ENCODE results near the gene TCEAL4. TPM values are rescaled to one million over a fixed set of nuclear protein-coding genes. Genes with fewer than 3 reads are reported as not detected.
"Not testable (repeated sequence)": the region's sequence is repeated elsewhere in the genome, so short reads cannot be mapped to it uniquely, and the experiment has no call there.

The TCEAL4 gene
- total and polyA plus RNA-seq, 4 donors: 40.8 to 224 (median 163) TPM

DNA sequence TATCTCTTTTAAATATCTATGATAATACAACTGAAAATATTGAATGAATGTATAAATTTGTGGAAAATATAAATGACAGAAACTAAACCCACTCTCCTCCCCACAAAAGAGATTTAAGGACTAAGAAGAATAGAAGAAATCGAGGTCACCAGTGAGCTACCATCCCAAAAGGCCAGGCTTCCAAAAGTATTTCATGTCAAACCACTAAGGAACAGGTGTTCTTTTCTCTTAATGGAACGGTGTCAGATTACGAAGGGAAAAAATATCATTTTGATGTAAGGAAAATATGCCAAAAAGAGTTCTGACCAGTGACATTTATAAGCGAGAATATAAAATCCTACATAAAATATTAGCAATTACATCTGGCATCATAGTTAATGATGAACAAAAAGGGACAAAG lies 13.6 kb upstream of the TCEAL4 start:
- H3K27ac ChIP-seq (ENCODE audit: low read depth, low read length): no peak overlapping the region
- no CpG with 5 or more reads among the region's 4 CpGs for WGBS (ENCODE audit: insufficient coverage)
- DNase-seq (ENCODE audit: low read depth in 4 of 6, low spot score in 6 of 6): no peak
- no peaks in the 10 kb centered on the region for H3K36me3 ChIP-seq (ENCODE audit: control insufficient read depth, insufficient read depth, low read length)
- peaks cover 2% of the 10 kb centered on the region for H3K27me3 ChIP-seq (ENCODE audit: control insufficient read depth, insufficient read depth, low read length)
- no peak overlapping the region for H3K4me3 ChIP-seq (ENCODE audit: low read depth, low read length)
- H3K4me1 ChIP-seq (ENCODE audit: control insufficient read depth, insufficient read depth, low read length): no peaks in the 10 kb centered on the region
- no peaks in the 10 kb centered on the region for H3K9me3 ChIP-seq (ENCODE audit: control insufficient read depth, insufficient read depth, low read length)

- Histone ChIP-seq H3K4me1 (ENCODE audit: control insufficient read depth, insufficient read depth, low read length) (no peaks in the 10 kb centered on the region), H3K27ac (ENCODE audit: low read depth, low read length) (no peak overlapping the region), H3K27me3 (ENCODE audit: control insufficient read depth, insufficient read depth, low read length) (peaks cover 2% of the 10 kb centered on the region), H3K9me3 (ENCODE audit: control insufficient read depth, insufficient read depth, low read length) (no peaks in the 10 kb centered on the region), H3K36me3 (ENCODE audit: control insufficient read depth, insufficient read depth, low read length) (no peaks in the 10 kb centered on the region), H3K4me3 (ENCODE audit: low read depth, low read length) (no peak overlapping the region)
- peak in 1 of 6 donors; percentile 1 for DNase-seq (ENCODE audit: low read depth in 4 of 6, low spot score in 6 of 6)
- WGBS (ENCODE audit: insufficient coverage): 70% methylated on average over 1 of the region's 1 CpG
These were observed 12.1 kb upstream of the TCEAL4 start for GRCh38 chrX:103573202-103573601.

DNA sequence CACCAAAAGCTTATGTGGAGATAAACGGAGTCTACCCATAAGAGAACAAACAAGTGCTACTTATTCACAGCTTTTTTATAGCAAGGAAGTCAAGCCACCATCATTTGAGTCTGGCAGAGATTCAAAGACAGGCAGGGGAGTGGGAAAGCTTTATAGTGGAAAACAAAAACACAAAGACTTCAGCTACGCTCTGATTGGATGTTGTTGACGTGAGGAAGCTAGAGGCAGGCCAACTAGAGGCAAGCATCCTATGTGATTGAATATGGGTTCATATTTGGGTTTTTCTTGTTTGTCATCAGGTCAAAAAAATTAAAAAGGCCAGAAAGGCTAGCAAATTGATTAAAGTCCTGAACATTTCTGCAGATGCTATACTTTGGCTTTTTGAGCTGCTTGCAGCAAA lies 719 bp upstream of the TCEAL4 start:
- Histone ChIP-seq H3K9me3 (ENCODE audit: control insufficient read depth, insufficient read depth, low read length) (peaks cover 1% of the 10 kb centered on the region), H3K27ac (ENCODE audit: low read depth, low read length) (peak overlapping the region; percentile 89), H3K27me3 (ENCODE audit: control insufficient read depth, insufficient read depth, low read length) (peaks cover 7% of the 10 kb centered on the region), H3K4me3 (ENCODE audit: low read depth, low read length) (peak overlapping the region; percentile 11), H3K36me3 (ENCODE audit: control insufficient read depth, insufficient read depth, low read length) (peaks cover 2% of the 10 kb centered on the region), H3K4me1 (ENCODE audit: control insufficient read depth, insufficient read depth, low read length) (peaks cover 5% of the 10 kb centered on the region)
- 57% methylated on average over 2 of the region's 3 CpGs for WGBS (ENCODE audit: insufficient coverage)
- DNase-seq (ENCODE audit: low read depth in 4 of 6, low spot score in 6 of 6): peak in 2 of 6 donors; percentile 77 to 90

DNA sequence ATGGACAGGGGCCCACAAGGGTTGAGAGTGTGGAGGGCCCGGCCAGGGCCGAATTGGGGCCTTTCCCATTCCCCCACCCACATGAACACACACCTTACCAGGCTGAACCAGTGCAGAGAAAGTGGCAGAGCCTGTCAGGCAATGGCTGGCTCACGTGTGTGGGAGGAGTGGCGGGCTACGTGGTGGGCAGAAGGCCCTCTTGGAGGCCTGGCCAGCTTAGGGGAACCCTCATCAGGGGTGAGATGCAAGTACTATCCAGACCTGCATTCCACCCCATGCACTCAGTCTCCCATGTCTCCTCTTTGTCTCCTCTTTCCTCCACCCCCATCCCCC lies 965 bp downstream of the TCEAL4 start:
- peaks cover 7% of the 10 kb centered on the region for H3K27me3 ChIP-seq (ENCODE audit: control insufficient read depth, insufficient read depth, low read length)
- H3K4me3 ChIP-seq (ENCODE audit: low read depth, low read length): peak overlapping the region; percentile 69
- peaks cover 1% of the 10 kb centered on the region for H3K9me3 ChIP-seq (ENCODE audit: control insufficient read depth, insufficient read depth, low read length)
- WGBS (ENCODE audit: insufficient coverage): 20% methylated on average over 3 of the region's 5 CpGs
- H3K27ac ChIP-seq (ENCODE audit: low read depth, low read length): peak overlapping the region; percentile 89
- peak in 2 of 6 donors; percentile 4 to 24 for DNase-seq (ENCODE audit: low read depth in 4 of 6, low spot score in 6 of 6)
- H3K4me1 ChIP-seq (ENCODE audit: control insufficient read depth, insufficient read depth, low read length): peaks cover 5% of the 10 kb centered on the region
- peaks cover 2% of the 10 kb centered on the region for H3K36me3 ChIP-seq (ENCODE audit: control insufficient read depth, insufficient read depth, low read length)

DNA sequence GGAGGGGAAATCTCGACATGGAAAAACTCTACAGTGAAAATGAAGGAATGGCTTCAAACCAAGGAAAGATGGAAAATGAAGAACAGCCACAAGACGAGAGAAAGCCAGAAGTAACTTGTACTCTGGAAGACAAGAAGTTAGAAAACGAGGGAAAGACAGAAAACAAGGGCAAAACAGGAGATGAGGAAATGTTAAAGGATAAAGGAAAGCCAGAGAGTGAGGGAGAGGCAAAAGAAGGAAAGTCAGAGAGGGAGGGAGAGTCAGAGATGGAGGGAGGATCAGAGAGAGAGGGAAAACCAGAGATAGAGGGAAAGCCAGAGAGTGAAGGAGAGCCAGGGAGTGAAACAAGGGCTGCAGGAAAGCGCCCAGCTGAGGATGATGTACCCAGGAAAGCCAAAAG lies 1.3 kb downstream of the TCEAL4 start:
- Histone ChIP-seq H3K27me3 (ENCODE audit: control insufficient read depth, insufficient read depth, low read length) (peaks cover 7% of the 10 kb centered on the region), H3K36me3 (ENCODE audit: control insufficient read depth, insufficient read depth, low read length) (peaks cover 2% of the 10 kb centered on the region), H3K9me3 (ENCODE audit: control insufficient read depth, insufficient read depth, low read length) (peaks cover 1% of the 10 kb centered on the region), H3K27ac (ENCODE audit: low read depth, low read length) (peak overlapping the region; percentile 89), H3K4me1 (ENCODE audit: control insufficient read depth, insufficient read depth, low read length) (peaks cover 5% of the 10 kb centered on the region), H3K4me3 (ENCODE audit: low read depth, low read length) (no peak overlapping the region)
- DNase-seq (ENCODE audit: low read depth in 4 of 6, low spot score in 6 of 6): no peak
- 66% methylated on average over 3 of the region's 4 CpGs for WGBS (ENCODE audit: insufficient coverage)

GRCh38 chrX:103592295-103592694 lies 7.0 kb downstream of the TCEAL4 start:
- H3K4me1 ChIP-seq (ENCODE audit: control insufficient read depth, insufficient read depth, low read length); H3K36me3 ChIP-seq (ENCODE audit: control insufficient read depth, insufficient read depth, low read length); H3K9me3 ChIP-seq (ENCODE audit: control insufficient read depth, insufficient read depth, low read length); DNase-seq (ENCODE audit: low read depth in 4 of 6, low spot score in 6 of 6); H3K4me3 ChIP-seq (ENCODE audit: low read depth, low read length); H3K27me3 ChIP-seq (ENCODE audit: control insufficient read depth, insufficient read depth, low read length); H3K27ac ChIP-seq (ENCODE audit: low read depth, low read length): not testable (repeated sequence)
- WGBS (ENCODE audit: insufficient coverage): no CpG with 5 or more reads among the region's 1 CpG

- H3K27ac ChIP-seq (ENCODE audit: low read depth, low read length); H3K9me3 ChIP-seq (ENCODE audit: control insufficient read depth, insufficient read depth, low read length); H3K27me3 ChIP-seq (ENCODE audit: control insufficient read depth, insufficient read depth, low read length); H3K4me3 ChIP-seq (ENCODE audit: low read depth, low read length); H3K4me1 ChIP-seq (ENCODE audit: control insufficient read depth, insufficient read depth, low read length); H3K36me3 ChIP-seq (ENCODE audit: control insufficient read depth, insufficient read depth, low read length); DNase-seq (ENCODE audit: low read depth in 4 of 6, low spot score in 6 of 6): not testable (repeated sequence)
- 90% methylated on average over 5 of the region's 6 CpGs for WGBS (ENCODE audit: insufficient coverage)
These were observed 9.9 kb downstream of the TCEAL4 start for GRCh38 chrX:103595202-103595601.

DNA sequence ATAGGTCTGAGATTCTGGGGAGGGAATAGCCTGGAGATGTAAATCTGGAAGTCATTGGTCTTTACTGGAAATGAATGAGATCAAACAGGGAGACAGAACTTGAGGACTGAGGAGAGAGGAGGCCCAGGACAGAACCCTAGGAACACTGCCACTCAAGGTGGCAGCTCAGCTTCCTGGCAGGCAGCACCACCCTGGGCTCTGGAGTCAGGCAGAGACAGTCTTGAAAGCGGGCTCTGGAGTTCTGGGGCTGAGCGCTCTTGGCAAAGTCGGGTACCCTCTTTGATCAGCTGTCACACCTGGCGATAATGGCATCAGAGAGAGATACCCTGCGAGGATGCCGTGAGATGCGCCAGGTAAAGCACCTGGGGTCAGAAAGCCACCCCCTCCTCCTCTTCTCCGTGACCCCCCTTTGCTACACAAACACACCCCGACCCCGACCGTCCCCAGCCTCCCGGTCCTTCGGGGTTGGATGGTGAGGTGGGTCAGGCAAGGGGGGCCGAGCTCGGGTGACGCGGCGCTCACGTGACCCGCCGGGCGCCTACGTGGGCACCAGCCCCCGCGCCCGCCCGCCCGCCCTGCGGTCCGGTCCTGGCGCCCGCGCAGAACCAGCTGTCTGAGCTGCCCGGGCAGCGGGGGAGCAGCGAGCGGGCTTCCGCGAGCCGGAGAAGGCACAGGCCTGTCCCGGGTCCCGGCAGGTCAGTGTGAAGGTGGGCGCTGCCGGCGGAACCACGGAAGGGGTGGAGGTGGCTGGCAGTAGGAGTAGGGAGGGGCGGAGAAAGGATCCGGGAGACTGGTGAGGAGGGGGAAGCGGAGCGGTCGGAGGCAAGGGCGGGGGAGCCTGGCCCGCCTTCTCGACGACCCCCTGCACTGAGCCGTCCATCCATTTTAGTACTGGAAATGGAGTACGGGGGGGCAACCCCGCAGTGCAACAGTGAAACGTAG lies 22.3 kb downstream of the TCEAL4 start, which contains the start of gene TCEAL3:
TCEAL3 (plus strand) TSS at position 600 of the 942 bp plus-strand sequence. CDS start 1,102 bp downstream, outside the sequence.
- WGBS (ENCODE audit: insufficient coverage): 13% methylated on average over 47 of the region's 59 CpGs
- Histone ChIP-seq H3K27me3 (ENCODE audit: control insufficient read depth, insufficient read depth, low read length) (peaks cover 10% of the 10 kb centered on the region), H3K27ac (ENCODE audit: low read depth, low read length) (peak within 1 kb of the TSS; percentile 86), H3K9me3 (ENCODE audit: control insufficient read depth, insufficient read depth, low read length) (no peaks in the 10 kb centered on the region), H3K36me3 (ENCODE audit: control insufficient read depth, insufficient read depth, low read length) (no peaks in the 10 kb centered on the region), H3K4me1 (ENCODE audit: control insufficient read depth, insufficient read depth, low read length) (peaks cover 8% of the 10 kb centered on the region), H3K4me3 (ENCODE audit: low read depth, low read length) (peak within 1 kb of the TSS; percentile 69)
- peak in 3 of 6 donors; percentile 48 to 88 (median 84) for DNase-seq (ENCODE audit: low read depth in 4 of 6, low spot score in 6 of 6)

GRCh38 chrX:103608306-103608963 lies 23.1 kb downstream of the TCEAL4 start:
- Histone ChIP-seq H3K9me3 (ENCODE audit: control insufficient read depth, insufficient read depth, low read length) (no peaks in the 10 kb centered on the region), H3K27me3 (ENCODE audit: control insufficient read depth, insufficient read depth, low read length) (peaks cover 10% of the 10 kb centered on the region), H3K4me1 (ENCODE audit: control insufficient read depth, insufficient read depth, low read length) (peaks cover 8% of the 10 kb centered on the region), H3K36me3 (ENCODE audit: control insufficient read depth, insufficient read depth, low read length) (no peaks in the 10 kb centered on the region), H3K4me3 (ENCODE audit: low read depth, low read length) (peak overlapping the region; percentile 69), H3K27ac (ENCODE audit: low read depth, low read length) (peak overlapping the region; percentile 86)
- DNase-seq (ENCODE audit: low read depth in 4 of 6, low spot score in 6 of 6): peak in 1 of 6 donors; percentile 19
- 14% methylated on average over 16 of the region's 21 CpGs for WGBS (ENCODE audit: insufficient coverage)
